Myocyte (in vitro differentiated cells): ENCODE results near the gene ZNF787. TPM values are rescaled to one million over a fixed set of nuclear protein-coding genes. Genes with fewer than 3 reads are reported as not detected.
"Not testable (repeated sequence)": the region's sequence is repeated elsewhere in the genome, so short reads cannot be mapped to it uniquely, and the experiment has no call there.

Experiments used
- DNase-seq: peaks from one replicate; pipeline ENCODE4 v3.0.0-alpha.2; 2012; ENCODE audit warnings: low read depth
- polyA plus RNA-seq: library from polyadenylated mRNA; unstranded; fragments of >200 nt; gene quantifications from one replicate; pipeline ENCODE4 v1.2.1, GENCODE V29; 2012; ENCODE audit warnings: missing spikeins
- total RNA-seq: library from RNA; depleted of rRNA; stranded (reverse); fragments of >200 nt; gene quantifications from 2 replicates; pipeline ENCODE4 v1.2.3, GENCODE V29; 2014

Gene ZNF787
- 22.5 and 23.3 TPM in 2 replicates for total RNA-seq
- 25.3 TPM for polyA plus RNA-seq

DNA sequence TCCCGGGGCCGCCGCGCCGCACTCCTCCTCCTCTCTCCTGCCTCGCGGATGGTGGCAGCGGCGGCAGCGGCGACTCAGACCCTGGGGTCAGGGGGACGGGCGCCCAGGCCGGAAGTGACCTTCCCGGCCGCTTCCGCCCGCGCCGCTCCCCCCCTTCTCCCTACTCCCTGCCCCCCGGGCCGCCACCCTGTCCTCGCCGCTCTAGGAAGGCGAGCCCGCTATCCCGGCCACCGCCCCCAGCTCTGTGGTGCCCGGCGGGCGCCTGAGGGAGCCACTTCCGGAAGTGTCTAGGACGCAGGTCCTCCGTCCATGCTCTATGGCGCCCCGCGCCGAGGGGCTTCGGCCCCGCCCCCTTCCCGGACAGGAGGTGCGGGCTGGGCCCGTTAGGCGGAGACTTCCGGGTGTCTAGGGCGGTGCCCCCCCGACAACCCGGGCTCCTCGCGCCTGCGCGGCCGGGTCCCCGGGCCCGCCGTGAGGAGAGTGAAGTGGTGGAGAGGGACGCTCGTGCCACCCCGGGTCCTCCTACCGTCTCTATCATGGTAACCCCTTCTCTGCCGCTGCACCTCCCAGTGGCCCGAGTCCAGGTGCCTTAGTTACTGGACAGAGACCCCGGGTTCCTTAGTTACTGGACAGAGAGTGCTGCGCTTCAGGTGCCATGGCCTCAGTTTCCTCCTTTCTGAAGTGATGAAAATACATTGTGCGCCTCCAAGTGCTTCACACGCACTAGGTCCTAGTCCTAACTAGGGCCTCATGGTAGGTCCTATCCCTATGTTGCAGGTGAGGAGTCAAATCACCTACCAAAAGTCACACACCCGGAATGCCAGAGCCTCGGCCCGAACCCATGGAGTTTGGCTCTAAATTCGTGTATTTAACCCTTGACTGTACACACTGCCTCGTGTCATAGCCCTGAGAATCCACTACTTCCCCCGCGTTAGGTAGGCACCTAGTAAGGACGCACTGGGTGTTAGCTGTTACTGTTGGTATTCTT, at the start of gene ZNF787:
Gene ZNF787 (minus strand): TSS at position 116 of the 988 bp plus-strand sequence. CDS start 18,078 bp downstream, outside the sequence.
- DNase-seq, result peak; percentile 96

DNA sequence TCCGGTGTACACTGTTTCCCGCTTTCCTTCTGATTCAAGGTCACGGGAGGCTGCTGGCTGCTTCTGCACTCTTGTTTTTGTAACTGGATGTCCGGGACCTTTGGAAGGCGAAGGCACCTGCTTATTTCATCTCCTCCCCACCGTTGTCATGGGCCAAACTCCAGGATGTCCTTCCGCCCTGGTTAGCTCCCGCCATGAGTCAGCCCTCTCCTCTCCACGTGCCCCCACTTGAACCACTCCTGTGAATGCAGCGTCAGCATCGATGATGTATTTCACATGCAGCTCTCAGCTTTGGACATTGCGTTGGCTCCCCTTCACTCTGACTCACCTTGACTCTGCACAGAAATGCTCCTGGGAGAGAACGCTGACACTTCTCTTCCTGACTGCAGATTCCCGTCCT, 49.2 kb upstream of the ZNF787 start:
- no peak for DNase-seq

- DNase-seq, result peak; percentile 34
Measured at GRCh38 chr19:56167064-56167578, 46.0 kb upstream of the ZNF787 start.

GRCh38 chr19:56163097-56163496, 42.0 kb upstream of the ZNF787 start:
- no peak for DNase-seq

GRCh38 chr19:56162258-56162657, 41.2 kb upstream of the ZNF787 start:
- no peak for DNase-seq

DNA sequence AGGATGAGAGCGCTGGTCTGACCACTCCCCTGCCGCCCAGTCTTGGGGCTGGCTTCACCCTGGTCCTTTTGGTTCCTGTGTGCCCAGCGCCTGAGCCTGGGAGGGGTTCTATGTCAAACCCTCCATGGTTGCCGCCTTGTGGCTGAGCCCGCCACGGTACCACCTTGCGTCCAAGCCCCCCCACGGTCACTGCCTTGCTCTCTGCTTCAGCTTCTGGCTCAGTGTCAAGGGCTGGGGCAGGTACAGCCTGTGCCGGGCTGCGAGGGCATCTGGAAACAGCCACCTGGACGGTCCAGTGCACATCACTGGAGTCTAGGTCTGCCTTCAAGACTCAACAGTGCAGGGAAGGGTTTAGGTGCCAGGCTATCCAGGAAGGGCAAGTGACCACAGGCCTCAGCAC, 40.4 kb upstream of the ZNF787 start:
- no peak for DNase-seq

GRCh38 chr19:56159622-56160271, 38.7 kb upstream of the ZNF787 start:
- no peak for DNase-seq

GRCh38 chr19:56159009-56159559, 38.0 kb upstream of the ZNF787 start:
- DNase-seq, result no peak

DNA sequence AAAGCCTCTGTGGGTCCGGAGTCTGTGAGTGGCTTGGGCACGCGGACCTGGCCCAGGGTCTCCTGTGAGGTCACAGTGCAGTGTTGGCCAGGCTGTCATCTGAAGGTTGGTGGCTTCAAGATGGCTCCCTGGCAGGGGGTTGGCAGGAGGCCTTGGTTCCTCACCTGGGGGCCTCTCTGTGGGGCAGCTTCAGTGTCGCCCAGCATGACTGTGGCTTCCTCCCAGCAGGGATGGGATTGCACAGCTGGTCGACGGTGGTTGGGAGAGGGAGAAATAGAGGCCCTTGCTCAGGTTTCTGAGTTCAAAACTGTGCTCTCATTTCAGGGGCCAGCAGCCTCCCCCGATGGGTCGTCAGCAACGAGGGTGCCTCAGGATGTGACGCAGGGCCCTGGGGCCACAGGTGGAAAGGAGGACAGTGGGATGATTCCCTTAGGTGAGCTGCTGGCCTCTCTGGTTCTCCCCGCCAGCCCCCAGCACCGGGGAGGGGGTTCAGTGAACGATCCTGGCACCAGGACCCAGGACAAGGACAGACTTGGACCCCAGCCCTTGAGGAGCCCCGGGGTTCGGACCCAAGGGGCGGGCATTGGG, 37.2 kb upstream of the ZNF787 start:
- DNase-seq, result no peak

- no peak for DNase-seq
Measured at GRCh38 chr19:56156768-56157167, 35.7 kb upstream of the ZNF787 start.

DNA sequence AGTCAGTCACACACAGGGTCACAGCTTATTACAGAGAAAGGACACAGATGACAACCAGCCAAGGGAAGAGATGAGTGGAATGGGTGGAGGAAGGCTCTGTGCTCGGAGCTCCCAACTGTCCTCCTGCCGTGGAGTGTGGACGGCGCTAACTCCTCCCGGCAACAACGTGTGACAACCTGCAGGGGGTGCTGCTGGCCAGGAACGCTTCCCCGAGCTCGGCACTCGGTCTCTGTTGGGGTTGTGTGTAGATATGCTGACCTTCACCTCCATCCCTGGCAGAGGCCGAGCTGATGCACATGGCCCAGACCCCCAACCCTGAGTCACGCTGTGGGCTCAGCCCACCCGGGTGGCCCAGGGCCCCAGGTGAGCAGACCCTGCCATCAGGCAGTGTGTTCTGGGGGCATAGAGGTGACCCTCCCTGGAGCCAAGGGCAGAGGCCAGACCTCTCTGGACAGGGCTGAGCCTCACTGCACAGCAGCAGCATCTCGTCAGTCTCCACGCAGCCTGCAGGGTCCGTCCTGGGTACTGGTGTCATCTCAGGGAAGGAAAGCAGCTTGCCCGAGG, 34.1 kb upstream of the ZNF787 start:
- no peak for DNase-seq

GRCh38 chr19:56153507-56153906, 32.4 kb upstream of the ZNF787 start:
- DNase-seq, result no peak

DNA sequence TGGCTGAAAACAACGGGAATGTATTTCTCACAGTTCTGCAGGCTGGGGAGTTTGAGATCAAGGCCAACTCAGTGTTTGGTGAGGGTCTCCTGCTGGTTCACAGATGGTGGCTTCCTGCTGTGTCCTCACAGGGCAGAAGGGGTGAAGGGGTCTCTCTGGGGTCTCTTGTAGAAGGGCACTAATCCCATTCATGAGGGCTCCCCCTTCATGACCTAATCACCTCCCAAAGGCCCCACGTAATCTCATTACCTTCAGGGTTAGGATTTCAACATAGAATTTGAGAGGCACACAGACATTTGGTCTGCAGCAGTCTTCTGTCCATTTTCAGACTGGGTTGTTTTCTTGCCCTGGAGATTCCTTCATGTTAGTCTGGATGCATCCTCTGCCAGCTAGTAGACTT, 31.5 kb upstream of the ZNF787 start:
- no peak for DNase-seq

- no peak for DNase-seq
Measured at GRCh38 chr19:56150358-56150757, 29.3 kb upstream of the ZNF787 start.

- no peak for DNase-seq
Measured at GRCh38 chr19:56149656-56150038, 28.6 kb upstream of the ZNF787 start.

- not testable (repeated sequence) for DNase-seq
Measured at GRCh38 chr19:56148955-56149655, 28.0 kb upstream of the ZNF787 start.

GRCh38 chr19:56148096-56148495, 27.0 kb upstream of the ZNF787 start:
- no peak for DNase-seq

DNA sequence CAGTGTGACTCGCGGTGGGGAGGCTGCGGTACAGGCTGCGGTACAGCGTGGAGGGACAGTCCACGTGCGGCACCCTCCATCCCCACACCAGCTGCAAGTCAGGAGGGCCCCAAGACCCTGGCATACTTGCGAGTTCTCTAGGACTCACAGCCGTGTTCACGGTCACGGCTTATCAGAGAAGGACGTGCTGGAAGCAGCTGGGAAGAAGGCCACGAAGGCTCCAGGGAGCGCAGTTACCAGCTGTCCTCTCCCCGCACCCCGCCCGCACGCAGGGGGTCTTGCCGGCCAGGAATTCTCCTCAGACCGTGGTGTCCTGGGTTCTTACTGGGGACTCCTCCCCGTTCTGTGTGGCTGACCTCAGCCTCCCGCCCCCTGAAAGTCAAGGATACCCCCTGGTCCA, 26.2 kb upstream of the ZNF787 start:
- DNase-seq, result no peak

GRCh38 chr19:56146904-56147303, 25.8 kb upstream of the ZNF787 start:
- DNase-seq, result no peak

DNA sequence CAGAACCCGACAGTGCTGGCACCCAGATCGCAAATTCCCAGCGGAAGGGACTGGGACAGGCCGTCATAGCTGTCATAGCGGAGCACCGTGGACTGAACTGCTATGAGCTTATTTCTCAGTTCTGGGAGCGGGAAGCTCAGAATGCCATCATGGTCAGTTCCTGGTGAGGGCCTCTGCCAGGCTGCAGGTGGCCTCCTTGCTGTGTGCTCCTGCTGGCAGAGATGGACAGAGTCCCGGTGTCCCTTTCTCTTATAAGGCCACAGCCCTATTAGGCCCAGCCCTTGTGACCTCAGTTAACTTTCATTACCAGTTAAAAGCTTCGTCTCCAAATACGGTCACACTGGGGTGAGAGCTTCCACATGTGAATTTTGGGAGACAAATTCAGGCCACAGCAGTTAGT, 24.6 kb upstream of the ZNF787 start:
- no peak for DNase-seq
